H1 (cell line): ENCODE data around the gene SAMMSON. TPM values are rescaled to one million over a fixed set of nuclear protein-coding genes. Genes with fewer than 3 reads are reported as not detected.

Experiments used
- CBX8 ChIP-seq: fragments of 300-800, 300-1000 bp; sonication (generic); IDR thresholded peaks from 2 replicates; pipeline ENCODE4 v1.7.1; 2016; ENCODE audit warnings: low read depth, low read length, borderline replicate concordance
- CHD7 ChIP-seq: fragments of 300-600 bp; sonication (generic); IDR thresholded peaks from 2 replicates; pipeline ENCODE4 v1.7.1; 2012; ENCODE audit warnings: low read length, moderate library complexity, mild to moderate bottlenecking, inconsistent platforms; ENCODE audit not compliant: insufficient replicate concordance
- CTCF ChIP-seq, 3 experiments: IDR thresholded peaks; 1 replicate in 2 of 3; 2 replicates in 1 of 3; pipeline versions ENCODE4 v1.5.1 to v1.6.1; 2011; ENCODE audit warnings: low read length in 3 of 3, mild to moderate bottlenecking in 3 of 3, inconsistent platforms in 2 of 3, low read depth in 1 of 3, moderate library complexity in 1 of 3; ENCODE audit not compliant: insufficient read depth in 1 of 3; ENCODE audit errors: control extremely low read depth in 1 of 3
- NRF1 ChIP-seq: IDR thresholded peaks from 2 replicates; pipeline ENCODE4 v1.6.1; 2011; ENCODE audit warnings: mild to moderate bottlenecking, low read depth, low read length, improper control_type of control experiment
- RBBP5 ChIP-seq: IDR thresholded peaks from 2 replicates; pipeline ENCODE4 v1.7.1; 2012; ENCODE audit warnings: low read depth, mild to moderate bottlenecking, inconsistent platforms, low read length, moderate library complexity, borderline replicate concordance
- TAF1 ChIP-seq: IDR thresholded peaks from 2 replicates; pipeline ENCODE4 v1.6.1; 2011; ENCODE audit warnings: mild to moderate bottlenecking, low read depth, low read length
- polyA plus RNA-seq, 7 experiments: library from polyadenylated mRNA; depleted of rRNA in 3 of 7; stranded (reverse) in 5 of 7; unstranded in 2 of 7; fragments of >200 nt in 5 of 7; fragments of 200-250 nt in 2 of 7; gene quantifications; 1 replicate in 5 of 7; 2 replicates in 1 of 7; 4 replicates in 1 of 7; pipeline versions ENCODE4 v1.2.1 to v1.2.3, GENCODE V29; 2011 to 2013; ENCODE audit warnings: missing spikeins in 2 of 7, mixed read lengths in 2 of 7
- total RNA-seq: library from RNA; stranded (reverse); fragmentation: NEBNext Ultra II Directional; extraction: Animal tissue kit (Norgen Biotek cat#: 25700); gene quantifications from 2 replicates; pipeline ENCODE4 v1.2.1, GENCODE V29; 2021

The SAMMSON gene
- total and polyA plus RNA-seq, 2 of the 8 experiments (the other 6 are each of a cell fraction or from before 2014, with no cell fraction given) = not detected

- TF ChIP-seq CTCF (IDR thresholded peaks at IDR 0.05; ENCODE audit: control extremely low read depth in 1 of 3, insufficient read depth in 1 of 3, low read depth in 1 of 3, low read length in 3 of 3) = no peak
- TF ChIP-seq CHD7 = no peak
- no peak for TF ChIP-seq NRF1
- no peak for TF ChIP-seq TAF1
- no peak for TF ChIP-seq RBBP5
- TF ChIP-seq CBX8 = no peak
Observed at GRCh38 chr3:70020906-70021660, 21.6 kb downstream of the SAMMSON start (continued).
